T-cell (primary cell): ENCODE measurements around the gene ULK3. TPM values are rescaled to one million over a fixed set of nuclear protein-coding genes. Genes with fewer than 3 reads are reported as not detected.

Source experiments
- ATAC-seq, 4 experiments: fragments of 200-7000 bp in 3 of 4; fragments of 150-1000 bp in 1 of 4; cut with Tn5 transposase; replicated peaks in 1 of 4; 1 replicate in 3 of 4; 2 replicates in 1 of 4; pipeline ENCODE4 v1.10.0; 2021; ENCODE audit warnings: moderate library complexity in 3 of 4, mild to moderate bottlenecking in 2 of 4, moderate number of reproducible peaks in 1 of 4
- CTCF ChIA-PET, 2 donors: fragments of 300-600 bp; sonication (Branson Sonifier 250); formaldehyde crosslinking; loops; one replicate each; lab custom pipeline; 2022; ENCODE audit warnings: antibody characterized with exemption in 2 of 2; lab: Charles Lee
- POLR2A ChIA-PET, 2 donors: fragments of 300-600 bp; sonication (Branson Sonifier 250); formaldehyde crosslinking; loops; one replicate each; lab custom pipeline; 2022; ENCODE audit warnings: antibody characterized with exemption in 2 of 2; lab: Charles Lee
- DNase-seq, 35 experiments: peaks; one replicate each; pipeline versions ENCODE4 v3.0.0 to v3.0.0-alpha.2; 2013 to 2023
- H3K27ac ChIP-seq: one replicate; pipeline ENCODE4 v1.5.1; 2013; ENCODE audit warnings: low read length
- H3K27me3 ChIP-seq, 2 experiments: replicated peaks in 1 of 2; 1 replicate in 1 of 2; 2 replicates in 1 of 2; pipeline versions ENCODE4 v1.6.1 to v1.7.0; 2013; ENCODE audit warnings: low read length in 1 of 2, mixed read lengths in 1 of 2; ENCODE audit not compliant: control insufficient read depth in 2 of 2, insufficient read depth in 2 of 2; ENCODE audit errors: extremely low read depth in 1 of 2
- H3K36me3 ChIP-seq, 2 donors: 1 replicate in 1 of 2; 2 replicates in 1 of 2; pipeline versions ENCODE4 v1.6.1 to v1.7.0; 2013; ENCODE audit warnings: low read length in 1 of 2; ENCODE audit not compliant: control insufficient read depth in 2 of 2, insufficient read depth in 1 of 2; ENCODE audit errors: extremely low read depth in 1 of 2
- H3K4me1 ChIP-seq, 2 experiments: 1 replicate in 1 of 2; 2 replicates in 1 of 2; pipeline versions ENCODE4 v1.6.1 to v1.7.0; 2013; ENCODE audit warnings: low read length in 2 of 2, mixed read lengths in 1 of 2; ENCODE audit not compliant: insufficient read depth in 2 of 2, control insufficient read depth in 1 of 2; ENCODE audit errors: extremely low read depth in 1 of 2
- H3K4me3 ChIP-seq, 2 donors: 1 replicate in 1 of 2; 2 replicates in 1 of 2; pipeline versions ENCODE4 v1.5.1 to v1.7.0; 2013; ENCODE audit warnings: mild to moderate bottlenecking in 2 of 2, low read length in 1 of 2, moderate library complexity in 1 of 2; ENCODE audit not compliant: control insufficient read depth in 1 of 2; ENCODE audit errors: extremely low read depth in 1 of 2
- H3K9me3 ChIP-seq: 2 replicates; pipeline ENCODE4 v1.7.0; 2013
- H3K27ac Mint-ChIP-seq, 2 donors: one replicate each; pipeline ENCODE4 v1.8.0; 2020 to 2021; ENCODE audit warnings: mild to moderate bottlenecking in 2 of 2, mixed read lengths in 2 of 2
- H3K27me3 Mint-ChIP-seq, 2 donors: one replicate each; pipeline ENCODE4 v1.8.0; 2021 to 2022; ENCODE audit warnings: mixed read lengths in 2 of 2
- H3K36me3 Mint-ChIP-seq: one replicate; pipeline ENCODE4 v1.8.0; 2021; ENCODE audit warnings: mixed read lengths
- H3K4me1 Mint-ChIP-seq, 3 donors: one replicate each; pipeline ENCODE4 v1.8.0; 2020 to 2022; ENCODE audit warnings: mixed read lengths in 3 of 3, mild to moderate bottlenecking in 1 of 3
- H3K4me3 Mint-ChIP-seq, 3 donors: one replicate each; pipeline ENCODE4 v1.8.0; 2020 to 2022; ENCODE audit warnings: mild to moderate bottlenecking in 3 of 3, mixed read lengths in 3 of 3, moderate library complexity in 3 of 3
- H3K9me3 Mint-ChIP-seq, 3 donors: one replicate each; pipeline ENCODE4 v1.8.0; 2020 to 2022; ENCODE audit warnings: mixed read lengths in 3 of 3
- WGBS: methylation state at CpG from one replicate; pipeline ENCODE4 v1.1.5; 2013; ENCODE audit warnings: missing lambda C conversion rate; ENCODE audit not compliant: insufficient coverage; 5-methylcytosine and 5-hydroxymethylcytosine counted together
- total RNA-seq, 35 experiments: library from RNA in 6 of 35; stranded (reverse) in 6 of 35; fragments of 120-200 nt in 1 of 35; gene quantifications; one replicate each; pipeline versions ENCODE4 v1.2.1 to v1.2.4 and lab custom pipeline; 2013 to 2026

ULK3 gene
- total RNA-seq, 5 donors from 2014 or later (not counting 1 experiment from before 2014, with no cell fraction given): 53.4 to 112 (median 101) TPM

- H3K9me3 Mint-ChIP-seq: no peaks in the 10 kb centered on the region
Measured at GRCh38 chr15:74843445-74843828, 481 bp upstream of the ULK3 start.

GRCh38 chr15:74841891-74842373 is 1.0 kb downstream of the ULK3 start:
- peak overlapping the region; percentile 86 to 90 (median 86) for H3K4me3 Mint-ChIP-seq
- peak overlapping the region; percentile 84 to 96 for H3K4me3 ChIP-seq
- peaks cover 10% of the 10 kb centered on the region for H3K36me3 Mint-ChIP-seq
- peaks cover 28 to 66% of the 10 kb centered on the region in 2 experiments for H3K4me1 ChIP-seq
- 93% methylated on average over 13 of the region's 14 CpGs for WGBS
- CTCF ChIA-PET: interaction anchor here in 1 of 2 donors (0.8 kb wide), 1 partner anchor 29 kb away, joined by 4 read pairs; no protein-coding TSS in a partner anchor
- no peak for DNase-seq
- no peaks in the 10 kb centered on the region for H3K27me3 Mint-ChIP-seq
- H3K4me1 Mint-ChIP-seq: peaks cover 48 to 60% (median 54%) of the 10 kb centered on the region in 3 donors
- no peaks in the 10 kb centered on the region for H3K9me3 ChIP-seq
- H3K9me3 Mint-ChIP-seq: no peaks in the 10 kb centered on the region
- POLR2A ChIA-PET: interaction anchor here in 1 of 2 donors (0.6 kb wide), 3 partner anchors 16 to 55 kb away, joined by 3 to 4 read pairs (median 3); no protein-coding TSS in a partner anchor
- no peaks in the 10 kb centered on the region for H3K27me3 ChIP-seq
- ATAC-seq: no peak
- H3K36me3 ChIP-seq: peaks cover 22 to 24% of the 10 kb centered on the region in 2 donors
- peak overlapping the region; percentile 73 to 84 for H3K27ac Mint-ChIP-seq
- H3K27ac ChIP-seq: no peak overlapping the region

More at GRCh38 chr15:74843445-74843828, 481 bp upstream of the ULK3 start:
- ChIA-PET POLR2A (interaction anchor here in 1 of 2 donors (0.6 kb wide), 1 partner anchor 608 kb away, joined by 13 read pairs; the partner anchor contains the start of gene SIN3A), CTCF (interaction anchor here in 1 of 2 donors (1.2 to 2.8 kb wide), 3 partner anchors 50 to 63 kb away, joined by 5 to 18 read pairs (median 6); partner anchors contain the start of gene FAM219B)
- peak overlapping the region; percentile 71 for H3K27ac ChIP-seq
- no peaks in the 10 kb centered on the region for H3K9me3 ChIP-seq
- peaks cover 21 to 36% of the 10 kb centered on the region in 2 donors for H3K36me3 ChIP-seq
- no peaks in the 10 kb centered on the region for H3K27me3 ChIP-seq
- peak overlapping the region in 1 of 2 donors; percentile 45 for H3K4me3 ChIP-seq
- H3K27ac Mint-ChIP-seq: peak overlapping the region; percentile 96 to 97
- H3K4me1 Mint-ChIP-seq: peaks cover 48 to 64% (median 54%) of the 10 kb centered on the region in 3 donors
- peaks cover 22% of the 10 kb centered on the region for H3K36me3 Mint-ChIP-seq
- DNase-seq (no peak), ATAC-seq (no peak)
- H3K4me1 ChIP-seq: peaks cover 28 to 66% of the 10 kb centered on the region in 2 experiments
- H3K27me3 Mint-ChIP-seq: no peaks in the 10 kb centered on the region
- 1% methylated on average over 12 of the region's 18 CpGs for WGBS
- H3K4me3 Mint-ChIP-seq: peak overlapping the region; percentile 75 to 86 (median 80)

GRCh38 chr15:74840851-74841775 is 1.8 kb downstream of the ULK3 start:
- Histone ChIP-seq H3K36me3 (peaks cover 24 to 26% of the 10 kb centered on the region in 2 donors), H3K4me3 (no peak overlapping the region), H3K4me1 (peaks cover 28 to 59% of the 10 kb centered on the region in 2 experiments), H3K27ac (no peak overlapping the region), H3K27me3 (no peaks in the 10 kb centered on the region), H3K9me3 (no peaks in the 10 kb centered on the region)
- no peak for ATAC-seq
- WGBS: 95% methylated on average over 8 of the region's 9 CpGs
- peaks cover 11% of the 10 kb centered on the region for H3K36me3 Mint-ChIP-seq
- H3K27me3 Mint-ChIP-seq: no peaks in the 10 kb centered on the region
- no peaks in the 10 kb centered on the region for H3K9me3 Mint-ChIP-seq
- peak overlapping the region; percentile 61 to 73 for H3K27ac Mint-ChIP-seq
- peak overlapping the region; percentile 39 to 90 (median 86) for H3K4me3 Mint-ChIP-seq
- POLR2A ChIA-PET: no interaction called here
- no peak for DNase-seq
- H3K4me1 Mint-ChIP-seq: peaks cover 48 to 56% (median 49%) of the 10 kb centered on the region in 3 donors
- CTCF ChIA-PET: interaction anchor here in 1 of 2 donors (0.8 kb wide), 1 partner anchor 29 kb away, joined by 4 read pairs; no protein-coding TSS in a partner anchor

- H3K27ac Mint-ChIP-seq: peak overlapping the region in 1 of 2 donors; percentile 48
- Histone ChIP-seq H3K27ac (no peak overlapping the region), H3K4me3 (no peak overlapping the region), H3K4me1 (peaks cover 19 to 46% of the 10 kb centered on the region in 2 experiments), H3K27me3 (no peaks in the 10 kb centered on the region), H3K9me3 (no peaks in the 10 kb centered on the region), H3K36me3 (peaks cover 26 to 31% of the 10 kb centered on the region in 2 donors)
- CTCF ChIA-PET: no interaction called here
- ATAC-seq (no peak), DNase-seq (no peak)
- H3K4me1 Mint-ChIP-seq: peaks cover 35 to 46% (median 42%) of the 10 kb centered on the region in 3 donors
- 93% methylated on average over 20 of the region's 31 CpGs for WGBS
- no peak overlapping the region for H3K4me3 Mint-ChIP-seq
- POLR2A ChIA-PET: no interaction called here
- no peaks in the 10 kb centered on the region for H3K9me3 Mint-ChIP-seq
- H3K27me3 Mint-ChIP-seq: no peaks in the 10 kb centered on the region
- H3K36me3 Mint-ChIP-seq: peaks cover 8% of the 10 kb centered on the region
Measured at GRCh38 chr15:74839526-74840395, 3.2 kb downstream of the ULK3 start.

GRCh38 chr15:74838746-74839525 is 4.0 kb downstream of the ULK3 start:
- Histone ChIP-seq H3K27ac (no peak overlapping the region), H3K4me1 (peaks cover 11 to 38% of the 10 kb centered on the region in 2 experiments), H3K36me3 (peaks cover 26 to 31% of the 10 kb centered on the region in 2 donors), H3K4me3 (no peak overlapping the region), H3K9me3 (no peaks in the 10 kb centered on the region), H3K27me3 (no peaks in the 10 kb centered on the region)
- Mint-ChIP-seq H3K27me3 (no peaks in the 10 kb centered on the region), H3K36me3 (peaks cover 8% of the 10 kb centered on the region), H3K4me1 (peaks cover 27 to 38% (median 36%) of the 10 kb centered on the region in 3 donors), H3K27ac (peak overlapping the region in 1 of 2 donors; percentile 39), H3K9me3 (no peaks in the 10 kb centered on the region), H3K4me3 (no peak overlapping the region)
- CTCF ChIA-PET: no interaction called here
- 88% methylated on average over 4 of the region's 11 CpGs for WGBS
- ATAC-seq (no peak), DNase-seq (no peak)
- POLR2A ChIA-PET: interaction anchor here in 1 of 2 donors (0.6 kb wide), 1 partner anchor 281 kb away, joined by 4 read pairs; no protein-coding TSS in a partner anchor
